ENCODE measurements around the gene SLC44A3. TPM values are rescaled to one million over a fixed set of nuclear protein-coding genes. Genes with fewer than 3 reads are reported as not detected.

SLC44A3 gene
- total RNA-seq, 1 donor from 2014 or later: 2.6 TPM

DNA sequence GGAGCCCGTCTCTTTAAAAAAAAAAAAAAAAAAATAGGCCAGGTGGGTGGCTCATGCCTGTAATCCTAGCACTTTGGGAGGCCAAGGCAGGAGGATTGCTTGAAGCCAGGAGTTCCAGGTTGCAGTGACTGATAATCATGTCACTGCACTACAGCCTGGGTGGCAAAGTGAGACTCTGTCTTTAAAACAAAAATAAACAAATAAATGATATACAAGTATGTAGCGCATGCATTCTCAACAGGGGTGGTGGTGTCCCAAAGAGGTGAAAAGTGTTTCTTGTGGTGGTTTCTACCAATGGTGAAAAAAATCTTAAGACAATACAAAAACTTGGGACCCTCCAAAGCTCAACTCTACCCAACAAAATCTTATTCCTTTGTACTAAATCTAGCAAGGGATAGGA is 88.8 kb downstream of the SLC44A3 start:
- H3K4me3 ChIP-seq (ENCODE audit: low read length in 3 of 3): no peak overlapping the region
- H3K9ac ChIP-seq (ENCODE audit: low read depth in 1 of 3, low read length in 3 of 3): no peak overlapping the region
- H3K27ac ChIP-seq (ENCODE audit: low read depth, low read length): no peak overlapping the region
- H3K27me3 ChIP-seq (ENCODE audit: control insufficient read depth in 3 of 3, insufficient read depth in 3 of 3, low read length in 3 of 3): peaks cover 0 to 2% (median 0%) of the 10 kb centered on the region in 3 donors
- no peaks in the 10 kb centered on the region for H3K36me3 ChIP-seq (ENCODE audit: control insufficient read depth in 3 of 3, insufficient read depth in 3 of 3, low read length in 3 of 3)
- peaks cover 0 to 6% (median 4%) of the 10 kb centered on the region in 3 donors for H3K4me1 ChIP-seq (ENCODE audit: control insufficient read depth in 3 of 3, insufficient read depth in 3 of 3, low read length in 3 of 3)
- no peaks in the 10 kb centered on the region for H3K9me3 ChIP-seq (ENCODE audit: control insufficient read depth in 3 of 3, low read length in 3 of 3)

DNA sequence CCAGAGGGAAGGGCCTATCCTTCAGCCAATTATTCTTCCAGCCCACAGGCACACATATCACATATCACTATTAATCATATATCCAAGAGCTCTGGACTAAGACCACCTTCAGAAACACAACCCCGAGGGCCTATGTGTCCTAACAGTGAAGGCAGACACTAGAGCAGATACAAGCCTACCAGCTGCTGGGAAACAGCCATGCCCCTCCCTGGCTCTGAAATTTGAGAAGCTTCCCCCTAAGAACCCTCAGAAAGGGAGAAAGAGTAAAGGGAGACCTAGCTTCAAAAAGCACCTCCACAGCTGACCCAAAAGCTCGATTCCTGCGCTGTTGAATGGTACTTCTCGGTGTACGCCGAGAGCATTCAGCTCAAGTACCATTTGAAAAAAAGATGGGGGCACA is 89.3 kb downstream of the SLC44A3 start:
- Histone ChIP-seq H3K27me3 (ENCODE audit: control insufficient read depth in 3 of 3, insufficient read depth in 3 of 3, low read length in 3 of 3) (peaks cover 0 to 2% (median 0%) of the 10 kb centered on the region in 3 donors), H3K9ac (ENCODE audit: low read depth in 1 of 3, low read length in 3 of 3) (no peak overlapping the region), H3K4me3 (ENCODE audit: low read length in 3 of 3) (no peak overlapping the region), H3K36me3 (ENCODE audit: control insufficient read depth in 3 of 3, insufficient read depth in 3 of 3, low read length in 3 of 3) (no peaks in the 10 kb centered on the region), H3K9me3 (ENCODE audit: control insufficient read depth in 3 of 3, low read length in 3 of 3) (no peaks in the 10 kb centered on the region), H3K27ac (ENCODE audit: low read depth, low read length) (no peak overlapping the region), H3K4me1 (ENCODE audit: control insufficient read depth in 3 of 3, insufficient read depth in 3 of 3, low read length in 3 of 3) (peaks cover 0 to 8% (median 6%) of the 10 kb centered on the region in 3 donors)

DNA sequence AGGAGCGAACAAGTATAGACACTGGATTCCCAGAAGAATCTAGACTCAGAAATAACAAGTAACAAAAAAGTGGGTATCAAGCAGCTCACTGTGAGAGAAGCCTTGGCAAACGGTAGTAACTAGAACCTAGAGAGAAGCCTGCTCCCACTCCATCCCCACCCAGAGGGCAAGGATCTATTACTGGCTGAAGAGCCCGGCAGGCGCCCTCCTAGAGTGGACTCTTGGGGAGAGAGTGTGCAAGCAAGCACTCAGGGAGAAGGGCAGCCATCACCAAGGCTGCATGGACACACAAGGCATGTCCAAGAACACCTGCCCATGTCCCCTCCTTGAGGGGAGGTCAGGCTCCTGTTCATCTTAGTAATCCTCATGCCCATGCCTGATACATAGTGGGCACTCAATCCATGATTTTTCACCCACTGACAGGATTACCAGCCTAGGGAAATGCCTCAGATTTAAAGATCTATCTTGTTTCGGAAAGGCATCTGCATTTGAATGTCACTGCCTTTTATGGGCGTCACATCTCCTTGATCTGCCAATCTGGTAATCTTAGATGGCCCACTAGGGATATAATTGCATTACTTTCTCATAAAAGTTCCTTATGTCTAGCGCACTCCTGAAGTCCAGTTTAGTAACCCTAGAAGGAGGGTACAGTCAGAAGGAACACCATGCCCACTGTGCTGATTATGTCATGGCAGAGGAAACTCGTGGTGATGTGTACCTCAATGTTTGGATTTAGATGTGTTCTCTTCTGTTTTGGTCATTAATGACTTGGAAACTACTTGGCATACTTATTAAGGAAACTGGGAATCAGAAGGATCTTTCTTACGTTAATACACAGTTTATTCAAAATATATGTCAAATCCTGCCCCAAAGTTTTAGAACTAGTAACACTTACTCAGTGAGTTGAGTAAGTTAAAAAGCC is 92.4 kb downstream of the SLC44A3 start:
- H3K27me3 ChIP-seq (ENCODE audit: control insufficient read depth in 3 of 3, insufficient read depth in 3 of 3, low read length in 3 of 3): peaks cover 0 to 2% (median 0%) of the 10 kb centered on the region in 3 donors
- no peak overlapping the region for H3K9ac ChIP-seq (ENCODE audit: low read depth in 1 of 3, low read length in 3 of 3)
- no peak overlapping the region for H3K4me3 ChIP-seq (ENCODE audit: low read length in 3 of 3)
- no peaks in the 10 kb centered on the region for H3K9me3 ChIP-seq (ENCODE audit: control insufficient read depth in 3 of 3, low read length in 3 of 3)
- no peak overlapping the region for H3K27ac ChIP-seq (ENCODE audit: low read depth, low read length)
- peaks cover 0 to 8% (median 6%) of the 10 kb centered on the region in 3 donors for H3K4me1 ChIP-seq (ENCODE audit: control insufficient read depth in 3 of 3, insufficient read depth in 3 of 3, low read length in 3 of 3)
- no peaks in the 10 kb centered on the region for H3K36me3 ChIP-seq (ENCODE audit: control insufficient read depth in 3 of 3, insufficient read depth in 3 of 3, low read length in 3 of 3)

DNA sequence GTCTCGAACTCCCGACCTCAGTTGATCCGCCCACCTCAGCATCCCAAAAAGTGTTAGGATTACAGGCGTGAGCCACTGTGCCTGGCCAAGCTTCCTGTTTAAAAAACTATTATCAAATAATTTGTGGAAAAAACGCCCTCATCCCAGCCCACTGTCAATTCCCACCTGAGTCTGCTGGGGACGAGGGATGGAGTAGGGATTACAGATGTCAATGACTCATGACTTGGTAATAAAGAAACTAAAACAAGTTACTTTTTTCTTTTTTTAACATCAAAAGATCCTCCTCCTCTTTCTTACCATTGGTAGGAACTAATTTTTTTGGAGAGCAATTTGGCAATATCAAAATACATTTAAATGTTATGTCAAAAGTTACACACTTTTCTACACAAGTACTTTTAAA is 97.1 kb downstream of the SLC44A3 start:
- H3K4me1 ChIP-seq (ENCODE audit: control insufficient read depth in 3 of 3, insufficient read depth in 3 of 3, low read length in 3 of 3): peaks cover 6 to 10% (median 8%) of the 10 kb centered on the region in 3 donors

DNA sequence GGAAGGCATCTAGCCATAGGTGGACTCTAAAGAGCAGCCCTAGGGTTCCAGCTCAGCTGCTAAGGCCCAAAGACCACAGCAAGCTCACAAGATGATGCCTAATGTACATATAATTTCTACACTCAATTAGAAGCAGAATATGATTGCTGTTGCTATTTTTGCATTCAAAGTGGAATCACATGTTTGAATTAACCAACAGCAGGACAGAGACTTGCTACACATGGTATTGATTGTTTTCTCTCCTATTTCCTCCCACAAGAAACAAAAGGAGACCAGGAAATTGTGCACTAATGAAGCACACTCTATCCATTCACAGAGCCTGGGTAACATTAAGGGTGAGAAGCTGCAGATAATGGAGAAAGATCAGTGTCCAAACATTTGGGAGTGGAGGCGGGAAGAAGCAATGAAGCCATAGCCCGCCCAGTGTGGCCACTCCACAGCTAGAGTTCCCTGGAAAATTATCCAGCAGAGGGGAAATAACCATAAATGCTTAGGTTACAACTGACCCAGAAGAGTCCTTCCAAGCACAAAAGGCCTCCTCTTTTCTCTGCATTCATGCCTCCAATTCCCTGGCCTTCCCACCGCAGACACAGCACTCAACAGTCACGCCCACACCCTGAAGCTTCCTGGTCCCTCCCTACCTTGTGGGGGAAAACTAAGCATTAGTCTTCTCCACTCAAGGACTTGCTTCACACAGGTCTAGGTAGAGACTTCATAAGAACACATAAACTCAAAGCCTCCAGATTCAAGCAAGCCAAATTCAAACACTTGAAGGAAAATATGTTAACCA is 99.3 kb downstream of the SLC44A3 start:
- Histone ChIP-seq H3K27me3 (ENCODE audit: control insufficient read depth in 3 of 3, insufficient read depth in 3 of 3, low read length in 3 of 3) (peaks cover 6 to 8% (median 7%) of the 10 kb centered on the region in 3 donors), H3K9ac (ENCODE audit: low read depth in 1 of 3, low read length in 3 of 3) (no peak overlapping the region), H3K36me3 (ENCODE audit: control insufficient read depth in 3 of 3, insufficient read depth in 3 of 3, low read length in 3 of 3) (no peaks in the 10 kb centered on the region), H3K27ac (ENCODE audit: low read depth, low read length) (no peak overlapping the region), H3K4me1 (ENCODE audit: control insufficient read depth in 3 of 3, insufficient read depth in 3 of 3, low read length in 3 of 3) (peaks cover 0 to 20% (median 10%) of the 10 kb centered on the region in 3 donors), H3K4me3 (ENCODE audit: low read length in 3 of 3) (peak overlapping the region in 1 of 3 donors; percentile 34), H3K9me3 (ENCODE audit: control insufficient read depth in 3 of 3, low read length in 3 of 3) (no peaks in the 10 kb centered on the region)

More for the DNA sequence above, 97.1 kb downstream of the SLC44A3 start:
- Histone ChIP-seq H3K4me3 (ENCODE audit: low read length in 3 of 3) (no peak overlapping the region), H3K27ac (ENCODE audit: low read depth, low read length) (no peak overlapping the region), H3K9me3 (ENCODE audit: control insufficient read depth in 3 of 3, low read length in 3 of 3) (no peaks in the 10 kb centered on the region), H3K36me3 (ENCODE audit: control insufficient read depth in 3 of 3, insufficient read depth in 3 of 3, low read length in 3 of 3) (no peaks in the 10 kb centered on the region), H3K9ac (ENCODE audit: low read depth in 1 of 3, low read length in 3 of 3) (no peak overlapping the region), H3K27me3 (ENCODE audit: control insufficient read depth in 3 of 3, insufficient read depth in 3 of 3, low read length in 3 of 3) (no peaks in the 10 kb centered on the region)

DNA sequence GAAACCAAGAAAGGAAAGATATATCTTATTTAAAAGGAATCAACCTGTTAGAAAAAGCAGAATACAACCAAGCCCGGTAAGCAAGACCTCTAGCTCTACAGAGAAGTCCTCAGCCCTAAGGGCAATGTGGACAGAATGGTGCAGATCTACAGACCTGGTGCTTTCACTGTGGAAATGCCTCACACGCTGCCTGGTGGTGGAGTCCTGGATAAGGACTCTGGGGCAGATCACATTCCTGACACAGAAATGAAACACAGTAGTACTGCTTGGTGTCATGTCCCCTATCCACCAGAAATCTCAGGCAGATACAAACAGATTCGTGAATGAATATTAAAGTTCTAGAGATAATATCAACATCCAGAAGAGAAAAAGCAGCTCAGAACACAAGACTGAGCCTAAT is 99.9 kb downstream of the SLC44A3 start:
- H3K36me3 ChIP-seq (ENCODE audit: control insufficient read depth in 3 of 3, insufficient read depth in 3 of 3, low read length in 3 of 3): no peaks in the 10 kb centered on the region
- peaks cover 0 to 19% (median 10%) of the 10 kb centered on the region in 3 donors for H3K4me1 ChIP-seq (ENCODE audit: control insufficient read depth in 3 of 3, insufficient read depth in 3 of 3, low read length in 3 of 3)
- no peaks in the 10 kb centered on the region for H3K9me3 ChIP-seq (ENCODE audit: control insufficient read depth in 3 of 3, low read length in 3 of 3)
- peaks cover 6 to 10% (median 9%) of the 10 kb centered on the region in 3 donors for H3K27me3 ChIP-seq (ENCODE audit: control insufficient read depth in 3 of 3, insufficient read depth in 3 of 3, low read length in 3 of 3)
- H3K27ac ChIP-seq (ENCODE audit: low read depth, low read length): no peak overlapping the region
- no peak overlapping the region for H3K9ac ChIP-seq (ENCODE audit: low read depth in 1 of 3, low read length in 3 of 3)
- peak overlapping the region in 1 of 3 donors; percentile 34 for H3K4me3 ChIP-seq (ENCODE audit: low read length in 3 of 3)

DNA sequence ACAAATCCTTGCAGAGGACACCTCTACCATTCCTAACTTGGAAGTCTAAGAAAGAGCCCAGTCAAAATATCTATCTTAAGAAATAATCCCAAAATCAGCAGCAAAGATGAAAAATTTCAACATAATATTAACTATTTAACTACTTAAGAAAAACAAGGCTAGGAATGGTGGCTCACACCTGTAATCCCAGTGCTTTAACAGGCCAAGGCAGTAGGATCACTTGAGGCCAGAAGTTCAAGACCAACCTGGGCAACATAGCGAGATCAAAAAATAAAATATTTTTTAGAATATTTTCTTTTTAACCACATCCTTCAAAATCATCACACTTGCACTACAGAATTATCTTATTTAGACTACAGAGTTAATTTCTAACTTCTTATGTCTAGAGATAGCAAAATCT is 101.8 kb downstream of the SLC44A3 start:
- Histone ChIP-seq H3K27me3 (ENCODE audit: control insufficient read depth in 3 of 3, insufficient read depth in 3 of 3, low read length in 3 of 3) (peaks cover 8 to 26% (median 22%) of the 10 kb centered on the region in 3 donors), H3K27ac (ENCODE audit: low read depth, low read length) (no peak overlapping the region), H3K9me3 (ENCODE audit: control insufficient read depth in 3 of 3, low read length in 3 of 3) (no peaks in the 10 kb centered on the region), H3K4me1 (ENCODE audit: control insufficient read depth in 3 of 3, insufficient read depth in 3 of 3, low read length in 3 of 3) (peaks cover 12 to 25% (median 16%) of the 10 kb centered on the region in 3 donors), H3K36me3 (ENCODE audit: control insufficient read depth in 3 of 3, insufficient read depth in 3 of 3, low read length in 3 of 3) (no peaks in the 10 kb centered on the region), H3K4me3 (ENCODE audit: low read length in 3 of 3) (no peak overlapping the region), H3K9ac (ENCODE audit: low read depth in 1 of 3, low read length in 3 of 3) (no peak overlapping the region)

DNA sequence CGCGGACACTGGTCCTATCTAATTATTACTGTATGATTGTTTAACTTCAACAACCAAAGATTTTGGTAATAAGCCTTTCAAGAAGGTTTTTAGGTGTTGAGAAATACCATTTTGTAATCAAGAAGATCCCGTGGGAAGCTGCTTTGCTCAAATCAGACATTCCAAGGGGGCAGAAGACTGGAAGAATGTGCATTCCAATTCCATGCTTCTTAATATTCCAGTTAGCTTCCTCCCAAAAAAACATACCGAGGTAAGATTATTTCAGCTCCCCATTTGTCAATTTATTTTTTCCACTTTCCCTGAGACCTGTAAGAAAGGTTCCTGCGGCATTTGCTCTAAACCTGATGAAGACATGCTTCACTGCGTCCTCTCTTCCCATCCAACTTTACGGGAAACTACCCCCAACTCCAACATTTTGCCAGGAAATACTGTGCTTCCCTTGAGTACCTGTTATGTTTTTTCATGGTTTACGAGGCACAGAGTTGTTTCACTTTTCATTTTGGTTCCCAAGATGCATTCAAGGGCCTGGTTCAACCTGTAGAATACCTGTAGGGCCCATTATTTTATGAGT is 102.7 kb downstream of the SLC44A3 start:
- no peak overlapping the region for H3K27ac ChIP-seq (ENCODE audit: low read depth, low read length)
- H3K9me3 ChIP-seq (ENCODE audit: control insufficient read depth in 3 of 3, low read length in 3 of 3): no peaks in the 10 kb centered on the region
- H3K4me1 ChIP-seq (ENCODE audit: control insufficient read depth in 3 of 3, insufficient read depth in 3 of 3, low read length in 3 of 3): peaks cover 12 to 30% (median 19%) of the 10 kb centered on the region in 3 donors
- peak overlapping the region in 1 of 3 donors; percentile 49 for H3K4me3 ChIP-seq (ENCODE audit: low read length in 3 of 3)
- peaks cover 8 to 31% (median 27%) of the 10 kb centered on the region in 3 donors for H3K27me3 ChIP-seq (ENCODE audit: control insufficient read depth in 3 of 3, insufficient read depth in 3 of 3, low read length in 3 of 3)
- H3K9ac ChIP-seq (ENCODE audit: low read depth in 1 of 3, low read length in 3 of 3): no peak overlapping the region
- H3K36me3 ChIP-seq (ENCODE audit: control insufficient read depth in 3 of 3, insufficient read depth in 3 of 3, low read length in 3 of 3): no peaks in the 10 kb centered on the region

DNA sequence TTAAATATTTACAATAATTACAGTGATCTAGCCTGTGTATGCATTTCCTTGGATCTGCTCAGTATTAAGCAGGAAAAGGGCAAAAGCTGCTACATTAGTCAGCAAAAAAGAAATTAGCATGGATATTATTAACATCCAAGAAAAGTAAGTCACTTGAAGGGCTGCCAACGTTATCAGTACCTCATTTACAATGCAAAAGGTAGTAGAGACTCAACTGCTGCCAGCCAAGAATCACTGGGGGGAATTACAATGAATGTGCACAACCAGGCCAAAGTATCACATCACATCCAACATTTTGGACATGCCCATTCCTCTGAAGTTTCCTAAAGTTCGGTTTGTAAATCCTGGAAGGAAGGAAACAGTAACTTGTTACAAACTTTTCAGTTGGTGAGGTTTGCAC is 104.8 kb downstream of the SLC44A3 start:
- Histone ChIP-seq H3K4me3 (ENCODE audit: low read length in 3 of 3) (peak overlapping the region; percentile 73 to 84 (median 74)), H3K36me3 (ENCODE audit: control insufficient read depth in 3 of 3, insufficient read depth in 3 of 3, low read length in 3 of 3) (no peaks in the 10 kb centered on the region), H3K27ac (ENCODE audit: low read depth, low read length) (peak overlapping the region; percentile 92), H3K9ac (ENCODE audit: low read depth in 1 of 3, low read length in 3 of 3) (peak overlapping the region in 2 of 3 donors; percentile 81 to 86), H3K4me1 (ENCODE audit: control insufficient read depth in 3 of 3, insufficient read depth in 3 of 3, low read length in 3 of 3) (peaks cover 11 to 32% (median 19%) of the 10 kb centered on the region in 3 donors), H3K27me3 (ENCODE audit: control insufficient read depth in 3 of 3, insufficient read depth in 3 of 3, low read length in 3 of 3) (peaks cover 11 to 44% (median 30%) of the 10 kb centered on the region in 3 donors), H3K9me3 (ENCODE audit: control insufficient read depth in 3 of 3, low read length in 3 of 3) (no peaks in the 10 kb centered on the region)
